Left colon (tissue), 2 donors: ENCODE results near the gene MAP6D1. TPM values are rescaled to one million over a fixed set of nuclear protein-coding genes. Genes with fewer than 3 reads are reported as not detected.

Experiments
- ATAC-seq: fragments of 200-7000 bp; cut with Tn5 transposase; one replicate; pipeline ENCODE4 v1.9.1; 2020; ENCODE audit warnings: mild to moderate bottlenecking, moderate library complexity
- DNase-seq, 2 donors: peaks; one replicate each; pipeline ENCODE4 v3.0.0-alpha.2; 2020
- intact Hi-C, 2 donors: fragments of 100-400 bp; cut with DNase I in 1 of 2; cut with micrococcal nuclease in 1 of 2; formaldehyde crosslinking; loops; one replicate each; pipeline versions ENCODE4 v1.11.2 to v1.14.0; 2022; cut with DNase I, micrococcal nuclease
- total RNA-seq, 2 donors: library from RNA; stranded (reverse); fragmentation: NEBNext Ultra II Directional; extraction: Animal tissue kit (Norgen Biotek cat#: 25700); gene quantifications; one replicate each; pipeline ENCODE4 v1.2.1, GENCODE V29; 2021
- donor health status: DM: no; HTN: no; CAD: no.
- donor health status: DM: yes; HTN: yes; CAD: no.

The MAP6D1 gene
- total RNA-seq, 2 donors from 2014 or later: 1.3 TPM

- intact Hi-C loops: no loop called here
- ATAC-seq (peak; percentile 21), DNase-seq (no peak)
Observed at GRCh38 chr3:183826448-183827250, 1.3 kb upstream of the MAP6D1 start.

- ATAC-seq (peak; percentile 64), DNase-seq (peak in 1 of 2 donors; percentile 29)
- intact Hi-C loops: no loop called here
Observed at GRCh38 chr3:183824761-183825455, 469 bp downstream of the MAP6D1 start.

- DNase-seq: no peak
- no peak for ATAC-seq
- intact Hi-C loops: no loop called here
Observed at GRCh38 chr3:183823963-183824362, 1.4 kb downstream of the MAP6D1 start.

GRCh38 chr3:183822631-183823030, 2.7 kb downstream of the MAP6D1 start:
- intact Hi-C loops: no loop called here
- DNase-seq (no peak), ATAC-seq (no peak)

GRCh38 chr3:183819831-183820230, 5.5 kb downstream of the MAP6D1 start:
- no peak for ATAC-seq
- intact Hi-C loops: no loop called here

GRCh38 chr3:183818706-183819624, 6.4 kb downstream of the MAP6D1 start:
- intact Hi-C loops: no loop called here
- ATAC-seq: no peak
- no peak for DNase-seq

More at GRCh38 chr3:183819831-183820230, 5.5 kb downstream of the MAP6D1 start:
- no peak for DNase-seq

- DNase-seq (no peak), ATAC-seq (no peak)
- intact Hi-C loops: no loop called here
Observed at GRCh38 chr3:183818041-183818620, 7.2 kb downstream of the MAP6D1 start.

GRCh38 chr3:183817639-183818038, 7.7 kb downstream of the MAP6D1 start:
- intact Hi-C loops: no loop called here
- no peak for DNase-seq
- no peak for ATAC-seq

GRCh38 chr3:183816681-183817510, 8.5 kb downstream of the MAP6D1 start:
- intact Hi-C loops: no loop called here
- no peak for ATAC-seq
- no peak for DNase-seq

GRCh38 chr3:183815951-183816475, 9.4 kb downstream of the MAP6D1 start:
- DNase-seq (no peak), ATAC-seq (no peak)
- intact Hi-C loops: no loop called here

GRCh38 chr3:183815563-183815940, 9.8 kb downstream of the MAP6D1 start:
- DNase-seq: no peak
- no peak for ATAC-seq
- intact Hi-C loops: no loop called here

GRCh38 chr3:183814240-183814639, 11.1 kb downstream of the MAP6D1 start:
- intact Hi-C loops: no loop called here
- DNase-seq: no peak
- ATAC-seq: no peak

GRCh38 chr3:183812761-183813445, 12.5 kb downstream of the MAP6D1 start:
- intact Hi-C loops: no loop called here
- ATAC-seq: no peak

GRCh38 chr3:183811638-183812037, 13.7 kb downstream of the MAP6D1 start:
- no peak for DNase-seq
- ATAC-seq: no peak
- intact Hi-C loops: no loop called here

More at GRCh38 chr3:183812761-183813445, 12.5 kb downstream of the MAP6D1 start:
- no peak for DNase-seq

GRCh38 chr3:183810643-183811594, 14.5 kb downstream of the MAP6D1 start:
- intact Hi-C loops: no loop called here
- DNase-seq: no peak
- no peak for ATAC-seq

- DNase-seq (no peak), ATAC-seq (peak; percentile 89)
- intact Hi-C loops: no loop called here
Observed at GRCh38 chr3:183809270-183809669, 16.1 kb downstream of the MAP6D1 start.
